Neural progenitor cell (in vitro differentiated cells): ENCODE measurements around the gene CCDC183. TPM values are rescaled to one million over a fixed set of nuclear protein-coding genes. Genes with fewer than 3 reads are reported as not detected.

Experiments used
- DNase-seq: peaks from one replicate; pipeline ENCODE4 v3.0.0-alpha.2; 2016; ENCODE audit warnings: low spot score
- H2AFZ ChIP-seq: fragments of 200-600 bp; sonication (generic); replicated peaks from 2 replicates; pipeline ENCODE4 v1.6.1; 2016; ENCODE audit warnings: antibody characterized with exemption
- H3F3A ChIP-seq: fragments of 200-600 bp; sonication (generic); 2 replicates; pipeline ENCODE4 v1.6.1; 2016; ENCODE audit warnings: antibody characterized with exemption, low read depth
- H3K27ac ChIP-seq: fragments of 200-600 bp; sonication (generic); 2 replicates; pipeline ENCODE4 v1.5.1; 2016; ENCODE audit warnings: mild to moderate bottlenecking
- H3K27me3 ChIP-seq: fragments of 200-600 bp; sonication (generic); 2 replicates; pipeline ENCODE4 v1.6.1; 2016; ENCODE audit warnings: mild to moderate bottlenecking, moderate library complexity
- H3K36me3 ChIP-seq: fragments of 200-600 bp; sonication (generic); 2 replicates; pipeline ENCODE4 v1.5.1; 2016
- H3K4me1 ChIP-seq: fragments of 200-600 bp; sonication (generic); 2 replicates; pipeline ENCODE4 v1.6.1; 2016; ENCODE audit warnings: mixed run types
- H3K4me2 ChIP-seq: fragments of 200-600 bp; sonication (generic); 2 replicates; pipeline ENCODE4 v1.6.1; 2016
- H3K4me3 ChIP-seq: fragments of 200-600 bp; sonication (generic); 2 replicates; pipeline ENCODE4 v1.5.1; 2016
- H3K79me2 ChIP-seq: fragments of 200-600 bp; sonication (generic); 2 replicates; pipeline ENCODE4 v1.6.1; 2016; ENCODE audit warnings: low read depth
- H3K9ac ChIP-seq: fragments of 200-600 bp; sonication (generic); 2 replicates; pipeline ENCODE4 v1.6.1; 2016
- H3K9me3 ChIP-seq: fragments of 200-600 bp; sonication (generic); 2 replicates; pipeline ENCODE4 v1.5.1; 2016; ENCODE audit warnings: low read depth
- H4K20me1 ChIP-seq: fragments of 200-600 bp; sonication (generic); 2 replicates; pipeline ENCODE4 v1.6.1; 2016; ENCODE audit warnings: low read depth
- H3K27ac Mint-ChIP-seq: 3 replicates; pipeline ENCODE4 v1.8.0; 2021; ENCODE audit warnings: mixed read lengths
- H3K27me3 Mint-ChIP-seq: 2 replicates; pipeline ENCODE4 v1.8.0; 2022; ENCODE audit warnings: low read depth, mild to moderate bottlenecking, inconsistent platforms, moderate library complexity, mixed read lengths; ENCODE audit not compliant: insufficient read depth
- H3K36me3 Mint-ChIP-seq: 3 replicates; pipeline ENCODE4 v1.8.0; 2021; ENCODE audit warnings: mixed read lengths
- H3K4me1 Mint-ChIP-seq: 3 replicates; pipeline ENCODE4 v1.8.0; 2021; ENCODE audit warnings: mixed read lengths
- H3K4me3 Mint-ChIP-seq: 3 replicates; pipeline ENCODE4 v1.8.0; 2021; ENCODE audit warnings: mild to moderate bottlenecking, moderate library complexity, mixed read lengths
- H3K9me3 Mint-ChIP-seq: 3 replicates; pipeline ENCODE4 v1.8.0; 2020; ENCODE audit warnings: mixed read lengths
- EZH2 ChIP-seq: fragments of 200-600 bp; sonication (generic); IDR thresholded peaks from 2 replicates; pipeline ENCODE4 v1.6.1; 2017; ENCODE audit warnings: antibody characterized with exemption, mild to moderate bottlenecking, moderate library complexity
- EZH2phosphoT487 ChIP-seq: fragments of 200-600 bp; sonication (generic); IDR thresholded peaks from 2 replicates; pipeline ENCODE4 v1.6.1; 2017; ENCODE audit warnings: antibody characterized with exemption
- total RNA-seq: library from RNA; depleted of rRNA; stranded (reverse); fragments of >200 nt; gene quantifications from 2 replicates; pipeline ENCODE4 v1.2.3, GENCODE V29; 2015; ENCODE audit warnings: low replicate concordance
- TF ChIP-seq, protein P1 (sequence below): fragments of 200-600 bp; sonication (generic); IDR thresholded peaks from 2 replicates; pipeline ENCODE4 v1.5.1; 2017; ENCODE audit warnings: antibody characterized with exemption, mild to moderate bottlenecking

The CCDC183 gene
- total RNA-seq, 1 donor from 2014 or later = 0.84 TPM

- H3K27me3 ChIP-seq = no peaks in the 10 kb centered on the region
- Mint-ChIP-seq H3K4me3 (no peak overlapping the region), H3K36me3 (no peaks in the 10 kb centered on the region), H3K27me3 (peaks cover 14% of the 10 kb centered on the region), H3K9me3 (peaks cover 13% of the 10 kb centered on the region), H3K4me1 (no peaks in the 10 kb centered on the region), H3K27ac (no peak overlapping the region)
- H3K4me1 ChIP-seq = peaks cover 3% of the 10 kb centered on the region
- H3K9me3 ChIP-seq = no peaks in the 10 kb centered on the region
- no peak overlapping the region for H3K9ac ChIP-seq
- H3K27ac ChIP-seq = no peak overlapping the region
- H3F3A ChIP-seq = peaks cover 4% of the 10 kb centered on the region
- H4K20me1 ChIP-seq = no peaks in the 10 kb centered on the region
- no peak overlapping the region for H3K4me2 ChIP-seq
- TF ChIP-seq, protein P1, sequence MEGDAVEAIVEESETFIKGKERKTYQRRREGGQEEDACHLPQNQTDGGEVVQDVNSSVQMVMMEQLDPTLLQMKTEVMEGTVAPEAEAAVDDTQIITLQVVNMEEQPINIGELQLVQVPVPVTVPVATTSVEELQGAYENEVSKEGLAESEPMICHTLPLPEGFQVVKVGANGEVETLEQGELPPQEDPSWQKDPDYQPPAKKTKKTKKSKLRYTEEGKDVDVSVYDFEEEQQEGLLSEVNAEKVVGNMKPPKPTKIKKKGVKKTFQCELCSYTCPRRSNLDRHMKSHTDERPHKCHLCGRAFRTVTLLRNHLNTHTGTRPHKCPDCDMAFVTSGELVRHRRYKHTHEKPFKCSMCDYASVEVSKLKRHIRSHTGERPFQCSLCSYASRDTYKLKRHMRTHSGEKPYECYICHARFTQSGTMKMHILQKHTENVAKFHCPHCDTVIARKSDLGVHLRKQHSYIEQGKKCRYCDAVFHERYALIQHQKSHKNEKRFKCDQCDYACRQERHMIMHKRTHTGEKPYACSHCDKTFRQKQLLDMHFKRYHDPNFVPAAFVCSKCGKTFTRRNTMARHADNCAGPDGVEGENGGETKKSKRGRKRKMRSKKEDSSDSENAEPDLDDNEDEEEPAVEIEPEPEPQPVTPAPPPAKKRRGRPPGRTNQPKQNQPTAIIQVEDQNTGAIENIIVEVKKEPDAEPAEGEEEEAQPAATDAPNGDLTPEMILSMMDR = no peak
- no peak for TF ChIP-seq EZH2phosphoT487
- no peak overlapping the region for H3K4me3 ChIP-seq
- no peak overlapping the region for H2AFZ ChIP-seq
- H3K36me3 ChIP-seq = no peaks in the 10 kb centered on the region
- H3K79me2 ChIP-seq = no peaks in the 10 kb centered on the region
- DNase-seq = no peak
Observed at GRCh38 chr9:136751244-136751643, 44.9 kb upstream of the CCDC183 start.

DNA sequence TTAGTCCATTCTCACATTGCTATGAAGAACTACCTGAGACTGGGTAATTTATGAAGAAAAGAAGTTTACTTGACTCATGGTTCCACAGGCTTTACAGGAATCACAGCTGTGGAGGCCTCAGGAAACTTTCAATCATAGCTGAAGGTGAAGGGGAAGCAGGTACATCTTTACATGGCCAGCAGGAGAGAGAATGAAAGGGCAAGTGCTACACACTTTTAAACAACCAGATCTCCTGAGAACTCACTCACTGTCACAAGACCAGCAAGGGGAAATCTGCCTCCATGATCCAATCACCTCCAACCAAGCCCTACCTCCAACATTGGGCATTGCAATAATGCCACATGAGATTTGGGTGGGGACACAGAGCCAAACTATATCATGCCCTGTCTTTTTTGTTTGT, 44.3 kb upstream of the CCDC183 start:
- no peak overlapping the region for H2AFZ ChIP-seq
- no peak overlapping the region for H3K9ac ChIP-seq
- H3K27me3 ChIP-seq = no peaks in the 10 kb centered on the region
- H3K4me1 ChIP-seq = peaks cover 3% of the 10 kb centered on the region
- TF ChIP-seq EZH2 (no peak), EZH2phosphoT487 (no peak)
- TF ChIP-seq, protein P1 = no peak
- H3K27ac ChIP-seq = no peak overlapping the region
- H3K36me3 Mint-ChIP-seq = no peaks in the 10 kb centered on the region
- H3K4me3 Mint-ChIP-seq = no peak overlapping the region
- no peak for DNase-seq
- H3F3A ChIP-seq = peaks cover 4% of the 10 kb centered on the region
- no peaks in the 10 kb centered on the region for H3K9me3 ChIP-seq
- H3K36me3 ChIP-seq = no peaks in the 10 kb centered on the region
- no peak overlapping the region for H3K4me3 ChIP-seq
- no peaks in the 10 kb centered on the region for H4K20me1 ChIP-seq
- H3K9me3 Mint-ChIP-seq = peaks cover 16% of the 10 kb centered on the region
- H3K79me2 ChIP-seq = no peaks in the 10 kb centered on the region
- no peaks in the 10 kb centered on the region for H3K4me1 Mint-ChIP-seq
- H3K27ac Mint-ChIP-seq = no peak overlapping the region
- H3K27me3 Mint-ChIP-seq = peaks cover 14% of the 10 kb centered on the region
- no peak overlapping the region for H3K4me2 ChIP-seq

DNA sequence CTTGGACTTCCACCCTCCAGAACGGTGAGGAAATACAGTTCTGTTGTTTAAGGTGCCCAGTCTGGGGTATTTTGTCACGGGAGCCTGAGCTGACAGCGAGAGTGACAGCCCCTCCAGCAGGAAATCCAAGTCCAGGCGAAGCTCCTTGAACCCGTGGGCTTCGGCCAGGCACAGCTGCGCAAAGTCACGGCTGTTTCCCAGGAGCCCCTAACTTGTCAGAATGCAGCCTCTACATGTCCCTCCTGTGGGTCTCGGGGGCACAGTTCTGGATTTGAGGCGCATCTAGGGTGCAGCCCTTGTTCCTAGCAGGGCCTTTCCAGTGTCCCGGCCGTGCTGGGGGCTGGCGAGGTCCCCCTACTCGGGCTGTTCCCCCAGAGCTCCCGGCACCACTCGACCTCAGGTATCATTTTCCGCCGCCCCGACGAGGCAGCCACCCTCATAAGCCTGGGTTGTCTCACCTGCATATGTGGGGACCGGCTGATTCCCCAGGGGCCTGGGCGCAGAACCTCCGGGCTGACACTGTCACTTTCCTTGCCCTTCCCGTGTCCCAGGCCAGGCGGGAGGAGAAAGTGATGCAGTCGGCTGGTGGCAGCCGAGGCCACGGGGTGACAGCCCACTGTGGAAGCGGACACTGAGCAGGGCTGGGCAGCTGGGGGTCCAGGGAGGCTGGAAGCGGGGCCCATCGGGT, 42.6 kb upstream of the CCDC183 start:
- H3K9me3 Mint-ChIP-seq = peaks cover 16% of the 10 kb centered on the region
- H3K4me3 Mint-ChIP-seq = no peak overlapping the region
- Histone ChIP-seq H3K36me3 (no peaks in the 10 kb centered on the region), H3K4me1 (peaks cover 3% of the 10 kb centered on the region), H3K27ac (no peak overlapping the region), H3K27me3 (no peaks in the 10 kb centered on the region), H3K4me2 (no peak overlapping the region), H3K9ac (no peak overlapping the region), H2AFZ (no peak overlapping the region), H4K20me1 (no peaks in the 10 kb centered on the region), H3F3A (peaks cover 4% of the 10 kb centered on the region), H3K4me3 (no peak overlapping the region), H3K79me2 (no peaks in the 10 kb centered on the region), H3K9me3 (no peaks in the 10 kb centered on the region)
- H3K27ac Mint-ChIP-seq = no peak overlapping the region
- H3K36me3 Mint-ChIP-seq = no peaks in the 10 kb centered on the region
- DNase-seq = no peak
- H3K4me1 Mint-ChIP-seq = no peaks in the 10 kb centered on the region
- H3K27me3 Mint-ChIP-seq = peaks cover 14% of the 10 kb centered on the region
- TF ChIP-seq, protein P1 = no peak
- TF ChIP-seq EZH2 (no peak), EZH2phosphoT487 (no peak)
